Mammary epithelial cell (primary cell): ENCODE data around the gene XRCC6.

Source experiments
- CTCF ChIP-seq, 2 donors: IDR thresholded peaks in 1 of 2; conservative IDR thresholded peaks in 1 of 2; 2 replicates each; pipeline ENCODE4 v1.5.1; 2011 to 2012; ENCODE audit warnings: inconsistent platforms in 2 of 2, low read length in 2 of 2, mild to moderate bottlenecking in 2 of 2, control low read depth in 1 of 2, low read depth in 1 of 2; ENCODE audit not compliant: insufficient read depth in 1 of 2; ENCODE audit errors: extremely low read depth in 1 of 2
- EZH2 ChIP-seq: IDR thresholded peaks from 2 replicates; pipeline ENCODE4 v1.6.1; 2012; ENCODE audit warnings: low read length, inconsistent platforms, borderline replicate concordance

- TF ChIP-seq CTCF (conservative IDR thresholded peaks at IDR 0.05 in 1 of 2, IDR thresholded peaks at IDR 0.05 in 1 of 2; ENCODE audit: extremely low read depth in 1 of 2, insufficient read depth in 1 of 2, low read depth in 1 of 2, low read length in 2 of 2), result no peak
- TF ChIP-seq EZH2, result no peak
Observed at GRCh38 chr22:41690476-41690875, 69.4 kb downstream of the XRCC6 start.
